ENCODE results near the gene DIS3L2. TPM values are rescaled to one million over a fixed set of nuclear protein-coding genes. Genes with fewer than 3 reads are reported as not detected.

The DIS3L2 gene
- total RNA-seq, 3 donors from 2014 or later (not counting 1 experiment from before 2014, with no cell fraction given) = 56.4 to 63.6 (median 59.4) TPM

- Mint-ChIP-seq H3K27ac (no peak overlapping the region), H3K4me1 (no peaks in the 10 kb centered on the region), H3K4me3 (no peak overlapping the region), H3K9me3 (no peaks in the 10 kb centered on the region), H3K36me3 (no peaks in the 10 kb centered on the region), H3K27me3 (ENCODE audit: low read depth in 2 of 2) (peaks cover 29 to 33% of the 10 kb centered on the region in 2 donors)
- peaks cover 13% of the 10 kb centered on the region for H3K27me3 ChIP-seq (ENCODE audit: control insufficient read depth, insufficient read depth, low read length)
- no peak overlapping the region for H3K27ac ChIP-seq (ENCODE audit: low read length)
- peaks cover 10% of the 10 kb centered on the region for H3K4me1 ChIP-seq (ENCODE audit: control insufficient read depth, insufficient read depth, low read length)
- intact Hi-C loops (cut with micrococcal nuclease) = no loop called here
- no peak for TF ChIP-seq CTCF (IDR thresholded peaks at IDR 0.05)
- H3K9me3 ChIP-seq (ENCODE audit: control insufficient read depth, insufficient read depth, low read length) = no peaks in the 10 kb centered on the region
- DNase-seq (no peak), ATAC-seq (no peak)
- H3K4me3 ChIP-seq (ENCODE audit: low read length) = no peak overlapping the region
- H3K36me3 ChIP-seq (ENCODE audit: control insufficient read depth, insufficient read depth, low read length) = no peaks in the 10 kb centered on the region
- 85% methylated on average over 8 of the region's 8 CpGs for WGBS (ENCODE audit: insufficient coverage)
These were observed 30.8 kb upstream of the DIS3L2 start for GRCh38 chr2:231930593-231931281.

- intact Hi-C loops (cut with micrococcal nuclease) = no loop called here
- no peak for DNase-seq
- Mint-ChIP-seq H3K9me3 (no peaks in the 10 kb centered on the region), H3K27me3 (ENCODE audit: low read depth in 2 of 2) (peaks cover 27 to 31% of the 10 kb centered on the region in 2 donors), H3K27ac (no peak overlapping the region), H3K36me3 (no peaks in the 10 kb centered on the region), H3K4me3 (no peak overlapping the region), H3K4me1 (no peaks in the 10 kb centered on the region)
- TF ChIP-seq CTCF (IDR thresholded peaks at IDR 0.05) = no peak
- no peak overlapping the region for H3K27ac ChIP-seq (ENCODE audit: low read length)
- peaks cover 6% of the 10 kb centered on the region for H3K4me1 ChIP-seq (ENCODE audit: control insufficient read depth, insufficient read depth, low read length)
- no peaks in the 10 kb centered on the region for H3K36me3 ChIP-seq (ENCODE audit: control insufficient read depth, insufficient read depth, low read length)
- H3K27me3 ChIP-seq (ENCODE audit: control insufficient read depth, insufficient read depth, low read length) = peaks cover 9% of the 10 kb centered on the region
- H3K9me3 ChIP-seq (ENCODE audit: control insufficient read depth, insufficient read depth, low read length) = no peaks in the 10 kb centered on the region
- 85% methylated on average over 7 of the region's 7 CpGs for WGBS (ENCODE audit: insufficient coverage)
- no peak overlapping the region for H3K4me3 ChIP-seq (ENCODE audit: low read length)
- no peak for ATAC-seq
These were observed 30.0 kb upstream of the DIS3L2 start for GRCh38 chr2:231931481-231931915.

- no peak overlapping the region for H3K4me3 ChIP-seq (ENCODE audit: low read length)
- H3K9me3 Mint-ChIP-seq = no peaks in the 10 kb centered on the region
- no peak overlapping the region for H3K27ac Mint-ChIP-seq
- H3K36me3 Mint-ChIP-seq = no peaks in the 10 kb centered on the region
- peaks cover 2% of the 10 kb centered on the region for H3K27me3 ChIP-seq (ENCODE audit: control insufficient read depth, insufficient read depth, low read length)
- H3K27ac ChIP-seq (ENCODE audit: low read length) = no peak overlapping the region
- TF ChIP-seq CTCF (IDR thresholded peaks at IDR 0.05) = no peak
- H3K9me3 ChIP-seq (ENCODE audit: control insufficient read depth, insufficient read depth, low read length) = no peaks in the 10 kb centered on the region
- no peaks in the 10 kb centered on the region for H3K4me1 Mint-ChIP-seq
- no peaks in the 10 kb centered on the region for H3K4me1 ChIP-seq (ENCODE audit: control insufficient read depth, insufficient read depth, low read length)
- intact Hi-C loops (cut with micrococcal nuclease) = no loop called here
- H3K36me3 ChIP-seq (ENCODE audit: control insufficient read depth, insufficient read depth, low read length) = no peaks in the 10 kb centered on the region
- H3K27me3 Mint-ChIP-seq (ENCODE audit: low read depth in 2 of 2) = peaks cover 16 to 20% of the 10 kb centered on the region in 2 donors
- WGBS (ENCODE audit: insufficient coverage) = 81% methylated on average over 3 of the region's 3 CpGs
- H3K4me3 Mint-ChIP-seq = no peak overlapping the region
- DNase-seq = no peak
- ATAC-seq = no peak
These were observed 28.9 kb upstream of the DIS3L2 start for GRCh38 chr2:231932711-231932970.
